Fibroblast of gingiva (primary cell): ENCODE results near the gene CGREF1.
"Not testable (repeated sequence)": the region's sequence is repeated elsewhere in the genome, so short reads cannot be mapped to it uniquely, and the experiment has no call there.

ENCODE experiments used
- DNase-seq: peaks from one replicate; pipeline ENCODE4 v3.0.0-alpha.2; 2011; ENCODE audit warnings: low read depth

The CGREF1 gene

GRCh38 chr2:27087823-27088410, 31.0 kb downstream of the CGREF1 start:
- DNase-seq: no peak

GRCh38 chr2:27086724-27087593, 32.0 kb downstream of the CGREF1 start, which contains the start of gene KHK:
TSS of gene KHK (plus strand) at chr2:27086772. CDS start at chr2:27087260, 488 bp downstream.
- DNase-seq: no peak

- peak; percentile 87 for DNase-seq
Measured at GRCh38 chr2:27086090-27086723, 32.7 kb downstream of the CGREF1 start.

DNA sequence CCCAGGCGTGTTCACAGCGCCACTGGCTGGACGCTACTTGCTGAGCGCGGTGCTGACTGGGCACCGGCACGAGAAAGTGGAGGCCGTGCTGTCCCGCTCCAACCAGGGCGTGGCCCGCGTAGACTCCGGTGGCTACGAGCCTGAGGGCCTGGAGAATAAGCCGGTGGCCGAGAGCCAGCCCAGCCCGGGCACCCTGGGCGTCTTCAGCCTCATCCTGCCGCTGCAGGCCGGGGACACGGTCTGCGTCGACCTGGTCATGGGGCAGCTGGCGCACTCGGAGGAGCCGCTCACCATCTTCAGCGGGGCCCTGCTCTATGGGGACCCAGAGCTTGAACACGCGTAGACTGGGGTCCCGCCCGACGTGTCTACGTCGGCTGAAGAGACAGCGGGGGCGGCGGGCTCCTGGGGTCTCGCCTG, 33.2 kb downstream of the CGREF1 start:
- DNase-seq: peak; percentile 80

- DNase-seq: no peak
Measured at GRCh38 chr2:27085062-27085672, 33.8 kb downstream of the CGREF1 start.

- DNase-seq: no peak
Measured at GRCh38 chr2:27084297-27085061, 34.4 kb downstream of the CGREF1 start.

GRCh38 chr2:27083410-27084296, 35.3 kb downstream of the CGREF1 start:
- no peak for DNase-seq

- no peak for DNase-seq
Measured at GRCh38 chr2:27082773-27083409, 36.0 kb downstream of the CGREF1 start.

DNA sequence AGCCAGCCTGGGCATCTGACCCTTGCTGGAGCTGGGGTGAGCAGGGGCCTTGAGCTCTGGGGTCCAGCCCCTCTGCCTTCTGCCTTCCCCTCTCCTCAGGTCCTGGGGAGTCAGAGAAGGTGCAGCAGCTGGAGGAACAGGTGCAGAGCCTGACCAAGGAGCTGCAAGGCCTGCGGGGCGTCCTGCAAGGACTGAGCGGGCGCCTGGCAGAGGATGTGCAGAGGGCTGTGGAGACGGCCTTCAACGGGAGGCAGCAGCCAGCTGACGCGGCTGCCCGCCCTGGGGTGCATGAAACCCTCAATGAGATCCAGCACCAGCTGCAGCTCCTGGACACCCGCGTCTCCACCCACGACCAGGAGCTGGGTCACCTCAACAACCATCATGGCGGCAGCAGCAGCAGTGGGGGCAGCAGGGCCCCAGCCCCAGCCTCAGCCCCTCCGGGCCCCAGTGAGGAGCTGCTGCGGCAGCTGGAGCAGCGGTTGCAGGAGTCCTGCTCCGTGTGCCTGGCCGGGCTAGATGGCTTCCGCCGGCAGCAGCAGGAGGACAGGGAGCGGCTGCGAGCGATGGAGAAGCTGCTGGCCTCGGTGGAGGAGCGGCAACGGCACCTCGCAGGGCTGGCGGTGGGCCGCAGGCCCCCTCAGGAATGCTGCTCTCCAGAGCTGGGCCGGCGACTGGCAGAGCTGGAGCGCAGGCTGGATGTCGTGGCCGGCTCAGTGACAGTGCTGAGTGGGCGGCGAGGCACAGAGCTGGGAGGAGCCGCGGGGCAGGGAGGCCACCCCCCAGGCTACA, 36.8 kb downstream of the CGREF1 start:
- no peak for DNase-seq

- DNase-seq: no peak
Measured at GRCh38 chr2:27080603-27080936, 38.4 kb downstream of the CGREF1 start.

DNA sequence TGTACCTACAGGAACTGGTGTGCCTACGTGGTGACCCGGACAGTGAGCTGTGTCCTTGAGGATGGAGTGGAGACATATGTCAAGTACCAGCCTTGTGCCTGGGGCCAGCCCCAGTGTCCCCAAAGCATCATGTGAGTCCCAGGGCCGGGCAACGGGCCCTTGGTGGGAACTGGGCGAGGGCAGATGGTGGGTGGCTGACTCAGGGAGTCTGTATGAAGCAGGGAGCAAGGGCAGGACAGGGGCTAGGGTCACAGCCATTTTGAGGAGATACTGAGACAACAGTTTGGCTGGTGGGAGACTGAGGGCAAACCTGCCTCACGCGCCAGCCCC, 38.8 kb downstream of the CGREF1 start:
- DNase-seq: no peak

DNA sequence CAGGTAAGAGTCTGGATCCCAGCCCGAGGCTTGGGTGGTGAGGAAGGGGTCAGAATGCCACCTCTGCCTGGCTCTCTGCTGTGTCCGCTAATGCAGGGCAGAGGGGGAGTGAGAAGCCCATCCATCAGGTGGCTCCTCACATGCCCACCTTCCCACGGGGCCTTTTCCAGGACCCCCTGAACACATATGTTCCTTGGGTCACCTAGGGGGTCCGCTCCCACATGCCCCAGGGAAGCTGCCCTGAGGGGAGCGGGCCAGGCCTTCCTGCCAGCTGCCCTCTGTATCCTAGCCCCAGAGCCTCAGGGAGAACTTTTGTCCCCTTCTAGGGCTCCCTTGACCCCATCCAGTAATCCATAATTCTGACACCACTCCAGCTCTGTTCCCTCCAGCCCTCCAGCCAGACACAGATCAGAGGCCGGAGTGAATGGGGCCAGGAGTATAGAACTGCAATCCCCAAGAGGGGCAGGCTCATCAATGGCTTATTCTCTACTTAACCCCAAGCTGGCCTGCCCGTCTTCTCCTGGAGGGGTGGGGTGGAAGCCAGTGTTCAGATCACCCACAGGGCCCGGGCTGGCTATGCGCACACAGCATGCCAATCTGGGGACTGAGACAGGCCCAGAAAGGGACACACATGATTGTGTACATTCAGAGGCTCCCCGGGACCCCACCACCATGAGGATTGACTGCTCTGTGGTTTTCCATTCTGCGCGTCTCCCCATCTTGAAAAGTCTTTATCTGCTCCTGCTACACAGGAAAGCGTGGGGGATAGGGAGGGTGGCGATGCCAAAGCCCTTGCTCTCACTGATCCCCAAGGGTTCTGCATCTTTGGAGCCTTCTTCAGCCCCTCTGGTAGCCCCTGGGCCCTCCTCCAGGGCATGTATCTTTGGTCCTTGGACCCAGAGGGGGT, 39.4 kb downstream of the CGREF1 start:
- DNase-seq: peak; percentile 30

GRCh38 chr2:27078267-27079194, 40.4 kb downstream of the CGREF1 start, which contains the start of gene EMILIN1:
TSS of gene EMILIN1 (plus strand) at chr2:27078615. CDS start at chr2:27079066, 451 bp downstream.
- peak; percentile 97 for DNase-seq

GRCh38 chr2:27077231-27077630, 41.7 kb downstream of the CGREF1 start:
- no peak for DNase-seq

DNA sequence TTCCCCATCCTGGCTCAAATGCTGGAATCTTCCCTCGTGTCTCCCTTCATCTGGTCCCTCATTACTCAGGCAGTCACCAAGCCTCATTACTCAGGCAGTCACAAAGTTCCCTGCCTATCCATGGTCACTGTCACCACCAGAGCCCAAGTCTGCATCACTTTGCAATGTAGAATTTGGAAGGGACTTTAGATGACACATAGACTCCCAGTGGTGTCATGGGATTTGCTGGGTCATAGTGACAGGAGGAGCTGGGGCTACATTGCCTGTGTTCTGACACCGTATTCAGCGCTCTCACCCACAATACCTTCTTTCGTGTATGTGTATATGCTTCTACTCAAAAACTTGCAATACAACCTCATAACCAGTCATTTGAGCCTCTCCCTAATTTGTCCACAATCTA, 42.6 kb downstream of the CGREF1 start:
- no peak for DNase-seq

DNA sequence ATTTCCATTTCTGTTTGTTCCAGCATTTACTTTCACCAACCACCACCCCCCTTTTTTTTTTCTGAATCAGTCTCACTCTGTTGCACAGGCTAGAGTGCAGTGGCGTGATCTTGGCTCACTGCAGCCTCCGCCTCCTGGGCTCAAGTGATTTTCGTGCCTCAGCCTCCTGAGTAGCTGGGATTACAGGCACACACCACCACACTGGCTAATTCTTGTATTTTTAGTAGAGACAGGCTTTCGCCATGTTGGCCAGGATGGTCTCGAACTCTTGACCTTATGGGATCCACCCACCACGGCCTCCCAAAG, 43.4 kb downstream of the CGREF1 start:
- not testable (repeated sequence) for DNase-seq

DNA sequence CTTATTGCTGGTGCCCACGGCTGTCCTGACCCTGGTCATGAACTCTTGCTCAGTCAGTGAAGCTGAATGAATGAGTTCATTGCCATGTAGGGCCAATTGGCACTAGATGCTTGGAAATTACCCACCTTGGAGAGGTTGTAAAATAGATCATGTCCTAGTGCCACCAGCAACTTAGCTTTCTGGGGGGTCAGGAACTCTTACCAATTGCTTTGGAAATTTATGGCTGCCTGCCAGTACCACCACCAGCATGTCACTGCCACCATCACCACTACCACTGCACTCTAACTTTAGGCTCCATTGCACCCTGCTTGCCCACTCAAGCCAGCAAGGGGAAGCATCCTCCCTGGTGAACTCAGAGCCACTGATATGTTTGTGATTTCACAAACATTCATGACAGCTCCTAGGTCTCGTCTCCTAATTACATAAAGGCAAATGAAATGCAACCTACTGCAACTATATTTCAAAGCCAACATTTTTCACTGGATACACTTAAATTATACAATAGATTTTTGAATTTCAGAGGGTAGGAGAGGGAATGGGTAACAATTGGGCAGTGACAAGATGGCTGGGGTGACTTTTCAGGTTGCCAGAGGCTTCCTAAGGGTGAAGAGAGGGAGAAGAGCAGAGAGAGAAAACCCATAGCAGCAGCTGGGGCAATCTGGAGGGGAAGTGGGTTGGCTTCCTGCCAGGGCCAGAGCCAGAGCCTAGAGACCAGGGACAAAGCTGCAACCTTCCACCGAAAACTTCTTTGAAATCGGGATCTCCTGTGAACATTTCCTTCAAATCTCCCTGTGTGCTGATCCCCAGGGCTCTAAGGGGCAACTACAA, 44.0 kb downstream of the CGREF1 start:
- no peak for DNase-seq
